OCI-LY1 (cell line): ENCODE measurements around the gene VEGFA.

Experiments
- EZH2 ChIP-seq: fragments of 200-600 bp; sonication (generic), shearing (Covaris generic); IDR thresholded peaks from 2 replicates; pipeline ENCODE4 v1.8.0; 2017; ENCODE audit warnings: borderline replicate concordance, mixed run types, mild to moderate bottlenecking, antibody characterized with exemption, low read length, moderate library complexity, mixed read lengths
- TF ChIP-seq, protein P1 (sequence below): fragments of 200-600 bp; sonication (generic), shearing (Covaris generic); IDR thresholded peaks from 2 replicates; pipeline ENCODE4 v1.5.1; 2017; ENCODE audit warnings: mild to moderate bottlenecking, antibody characterized with exemption, low read length, moderate library complexity, mixed read lengths

- TF ChIP-seq, protein P1, sequence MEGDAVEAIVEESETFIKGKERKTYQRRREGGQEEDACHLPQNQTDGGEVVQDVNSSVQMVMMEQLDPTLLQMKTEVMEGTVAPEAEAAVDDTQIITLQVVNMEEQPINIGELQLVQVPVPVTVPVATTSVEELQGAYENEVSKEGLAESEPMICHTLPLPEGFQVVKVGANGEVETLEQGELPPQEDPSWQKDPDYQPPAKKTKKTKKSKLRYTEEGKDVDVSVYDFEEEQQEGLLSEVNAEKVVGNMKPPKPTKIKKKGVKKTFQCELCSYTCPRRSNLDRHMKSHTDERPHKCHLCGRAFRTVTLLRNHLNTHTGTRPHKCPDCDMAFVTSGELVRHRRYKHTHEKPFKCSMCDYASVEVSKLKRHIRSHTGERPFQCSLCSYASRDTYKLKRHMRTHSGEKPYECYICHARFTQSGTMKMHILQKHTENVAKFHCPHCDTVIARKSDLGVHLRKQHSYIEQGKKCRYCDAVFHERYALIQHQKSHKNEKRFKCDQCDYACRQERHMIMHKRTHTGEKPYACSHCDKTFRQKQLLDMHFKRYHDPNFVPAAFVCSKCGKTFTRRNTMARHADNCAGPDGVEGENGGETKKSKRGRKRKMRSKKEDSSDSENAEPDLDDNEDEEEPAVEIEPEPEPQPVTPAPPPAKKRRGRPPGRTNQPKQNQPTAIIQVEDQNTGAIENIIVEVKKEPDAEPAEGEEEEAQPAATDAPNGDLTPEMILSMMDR = no peak
- no peak for TF ChIP-seq EZH2
These were observed 23.4 kb upstream of the VEGFA start for GRCh38 chr6:43746613-43747102.
